Parathyroid adenoma (tissue), 2 donors: ENCODE results near the gene GRIN2A.
"Not testable (repeated sequence)": the region's sequence is repeated elsewhere in the genome, so short reads cannot be mapped to it uniquely, and the experiment has no call there.

ENCODE experiments used
- H2AFZ ChIP-seq: fragments of 300-600 bp; sonication (generic); one replicate; pipeline ENCODE4 v1.7.0; 2017; ENCODE audit warnings: antibody characterized with exemption, mild to moderate bottlenecking
- H3K27ac ChIP-seq: fragments of 300-600 bp; sonication (generic); one replicate; pipeline ENCODE4 v1.7.0; 2017
- H3K27me3 ChIP-seq: fragments of 300-600 bp; sonication (generic); one replicate; pipeline ENCODE4 v1.7.0; 2017; ENCODE audit warnings: low read length; ENCODE audit not compliant: control insufficient read depth, insufficient read depth
- H3K36me3 ChIP-seq: fragments of 300-600 bp; sonication (generic); one replicate; pipeline ENCODE4 v1.7.0; 2017; ENCODE audit warnings: low read length; ENCODE audit not compliant: control insufficient read depth, insufficient read depth
- H3K4me1 ChIP-seq: fragments of 300-600 bp; sonication (generic); one replicate; pipeline ENCODE4 v1.7.0; 2017; ENCODE audit warnings: control low read depth
- H3K4me2 ChIP-seq: fragments of 300-600 bp; sonication (generic); one replicate; pipeline ENCODE4 v1.7.0; 2017; ENCODE audit warnings: low read length
- H3K4me3 ChIP-seq: fragments of 300-600 bp; sonication (generic); one replicate; pipeline ENCODE4 v1.7.0; 2017; ENCODE audit warnings: low read depth, low read length
- H3K79me2 ChIP-seq: fragments of 300-600 bp; sonication (generic); one replicate; pipeline ENCODE4 v1.7.0; 2017; ENCODE audit warnings: control low read depth
- H3K9ac ChIP-seq: fragments of 300-600 bp; sonication (generic); one replicate; pipeline ENCODE4 v1.7.0; 2017; ENCODE audit warnings: mild to moderate bottlenecking
- H3K9me3 ChIP-seq: fragments of 300-600 bp; sonication (generic); one replicate; pipeline ENCODE4 v1.7.0; 2017; ENCODE audit warnings: low read length; ENCODE audit not compliant: control insufficient read depth
- TF ChIP-seq, protein P1 (sequence below): fragments of 300-600 bp; sonication (generic); IDR thresholded peaks from one replicate; pipeline ENCODE4 v1.7.0; 2017; ENCODE audit warnings: antibody characterized with exemption, mild to moderate bottlenecking
- donor health status: primary hyperparathyroidism.

The GRIN2A gene

DNA sequence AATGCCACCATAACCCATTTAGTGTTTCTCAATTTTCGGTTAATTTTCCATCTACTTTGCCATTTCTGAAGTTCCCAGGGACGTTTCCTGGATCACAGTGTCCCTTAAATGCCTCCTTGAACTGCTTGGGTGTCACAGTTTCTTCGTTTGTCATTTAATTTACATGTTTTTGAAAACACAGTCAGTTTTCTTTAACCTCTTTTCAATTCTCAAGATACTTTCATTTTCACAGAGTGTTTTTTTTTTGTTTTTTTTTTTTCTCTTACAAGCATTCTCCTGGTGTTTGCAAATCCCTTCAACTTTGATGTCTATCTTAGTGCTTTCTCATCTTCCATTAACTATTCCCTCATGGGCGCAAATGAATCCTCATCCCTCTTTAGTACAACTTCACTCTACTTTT lies 283.7 kb downstream of the GRIN2A start:
- Histone ChIP-seq H3K9me3 (no peaks in the 10 kb centered on the region), H3K36me3 (no peaks in the 10 kb centered on the region), H3K9ac (no peak overlapping the region), H3K27me3 (no peaks in the 10 kb centered on the region), H3K4me1 (no peaks in the 10 kb centered on the region), H3K4me2 (no peak overlapping the region), H2AFZ (no peak overlapping the region), H3K79me2 (no peaks in the 10 kb centered on the region), H3K4me3 (no peak overlapping the region), H3K27ac (no peak overlapping the region)
- TF ChIP-seq, protein P1, sequence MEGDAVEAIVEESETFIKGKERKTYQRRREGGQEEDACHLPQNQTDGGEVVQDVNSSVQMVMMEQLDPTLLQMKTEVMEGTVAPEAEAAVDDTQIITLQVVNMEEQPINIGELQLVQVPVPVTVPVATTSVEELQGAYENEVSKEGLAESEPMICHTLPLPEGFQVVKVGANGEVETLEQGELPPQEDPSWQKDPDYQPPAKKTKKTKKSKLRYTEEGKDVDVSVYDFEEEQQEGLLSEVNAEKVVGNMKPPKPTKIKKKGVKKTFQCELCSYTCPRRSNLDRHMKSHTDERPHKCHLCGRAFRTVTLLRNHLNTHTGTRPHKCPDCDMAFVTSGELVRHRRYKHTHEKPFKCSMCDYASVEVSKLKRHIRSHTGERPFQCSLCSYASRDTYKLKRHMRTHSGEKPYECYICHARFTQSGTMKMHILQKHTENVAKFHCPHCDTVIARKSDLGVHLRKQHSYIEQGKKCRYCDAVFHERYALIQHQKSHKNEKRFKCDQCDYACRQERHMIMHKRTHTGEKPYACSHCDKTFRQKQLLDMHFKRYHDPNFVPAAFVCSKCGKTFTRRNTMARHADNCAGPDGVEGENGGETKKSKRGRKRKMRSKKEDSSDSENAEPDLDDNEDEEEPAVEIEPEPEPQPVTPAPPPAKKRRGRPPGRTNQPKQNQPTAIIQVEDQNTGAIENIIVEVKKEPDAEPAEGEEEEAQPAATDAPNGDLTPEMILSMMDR, result no peak

DNA sequence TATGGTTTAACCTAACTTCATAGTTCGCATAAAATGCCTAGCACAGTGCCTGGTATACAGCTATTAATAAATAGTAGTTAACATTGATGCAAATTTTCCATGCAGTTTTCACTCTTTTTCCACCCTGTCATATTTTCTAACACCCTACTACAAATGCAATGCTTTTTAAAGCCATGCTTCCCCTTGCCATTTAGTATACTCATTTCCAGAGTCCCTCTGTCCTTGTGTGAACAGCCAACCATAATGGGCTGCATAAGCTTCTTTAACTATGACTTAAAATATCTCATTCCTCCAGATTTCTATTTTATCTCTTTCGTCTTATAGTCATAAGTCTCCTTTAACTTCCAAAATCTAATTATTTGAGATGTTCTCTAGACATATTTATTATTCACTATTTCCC lies 284.1 kb downstream of the GRIN2A start:
- no peaks in the 10 kb centered on the region for H3K27me3 ChIP-seq
- H3K4me3 ChIP-seq, result no peak overlapping the region
- no peak overlapping the region for H3K4me2 ChIP-seq
- no peak overlapping the region for H3K9ac ChIP-seq
- no peaks in the 10 kb centered on the region for H3K79me2 ChIP-seq
- no peak overlapping the region for H2AFZ ChIP-seq
- TF ChIP-seq, protein P1, result no peak
- H3K27ac ChIP-seq, result no peak overlapping the region
- H3K9me3 ChIP-seq, result no peaks in the 10 kb centered on the region
- H3K4me1 ChIP-seq, result no peaks in the 10 kb centered on the region
- no peaks in the 10 kb centered on the region for H3K36me3 ChIP-seq

GRCh38 chr16:9895817-9896216 lies 286.4 kb downstream of the GRIN2A start:
- no peak overlapping the region for H3K9ac ChIP-seq
- H2AFZ ChIP-seq, result no peak overlapping the region
- TF ChIP-seq, protein P1, result no peak
- no peaks in the 10 kb centered on the region for H3K36me3 ChIP-seq
- no peaks in the 10 kb centered on the region for H3K79me2 ChIP-seq
- H3K4me2 ChIP-seq, result no peak overlapping the region
- no peak overlapping the region for H3K4me3 ChIP-seq
- H3K9me3 ChIP-seq, result no peaks in the 10 kb centered on the region
- H3K27ac ChIP-seq, result no peak overlapping the region
- H3K27me3 ChIP-seq, result no peaks in the 10 kb centered on the region
- H3K4me1 ChIP-seq, result no peaks in the 10 kb centered on the region

DNA sequence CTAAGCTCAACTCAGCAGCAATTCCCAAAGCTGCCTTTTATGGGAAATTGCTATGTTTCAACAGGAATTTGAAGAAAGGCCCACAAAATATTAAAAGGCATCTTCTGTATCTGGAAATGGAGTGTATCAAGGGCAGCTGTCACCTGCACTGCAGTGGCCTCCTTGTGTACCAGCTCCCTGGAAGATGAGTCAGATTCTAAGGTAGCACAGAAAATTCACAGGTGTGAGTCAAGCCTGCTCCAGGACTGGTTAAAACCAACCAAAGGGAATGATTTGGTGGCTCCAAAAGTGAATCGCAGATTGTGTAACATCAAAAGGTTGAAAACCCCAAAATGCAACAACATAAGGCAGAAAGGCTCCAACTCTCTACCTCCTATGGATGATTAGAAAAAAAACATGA lies 296.4 kb downstream of the GRIN2A start:
- Histone ChIP-seq H3K4me1 (no peaks in the 10 kb centered on the region), H3K36me3 (no peaks in the 10 kb centered on the region), H3K9ac (no peak overlapping the region), H3K27ac (no peak overlapping the region), H3K27me3 (no peaks in the 10 kb centered on the region), H3K79me2 (no peaks in the 10 kb centered on the region), H3K9me3 (peaks cover 2% of the 10 kb centered on the region), H3K4me3 (no peak overlapping the region), H3K4me2 (no peak overlapping the region), H2AFZ (no peak overlapping the region)
- TF ChIP-seq, protein P1, result no peak

DNA sequence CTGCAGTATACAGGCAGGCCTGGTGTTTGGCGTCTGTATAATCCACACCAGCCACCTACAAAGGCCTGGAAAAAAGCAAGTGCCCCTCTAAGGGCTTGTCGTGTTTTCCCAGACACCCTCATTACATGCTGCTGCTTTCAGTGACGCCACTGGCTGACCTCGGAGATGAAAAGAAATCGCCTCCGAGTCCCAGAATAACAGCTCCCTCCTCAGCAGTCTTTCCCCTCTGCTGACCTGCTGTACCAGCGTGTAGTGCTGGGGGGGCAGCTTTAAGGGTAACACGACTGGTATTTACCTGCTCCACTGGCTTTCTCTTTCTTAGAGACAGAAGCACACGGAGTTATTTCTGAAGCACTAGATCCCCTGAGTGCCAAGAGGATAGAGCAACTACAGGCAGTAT lies 296.8 kb downstream of the GRIN2A start:
- Histone ChIP-seq H3K9me3 (peaks cover 2% of the 10 kb centered on the region), H3K27ac (no peak overlapping the region), H3K36me3 (no peaks in the 10 kb centered on the region), H3K4me3 (no peak overlapping the region), H3K4me1 (no peaks in the 10 kb centered on the region), H3K4me2 (no peak overlapping the region), H3K9ac (no peak overlapping the region), H3K27me3 (no peaks in the 10 kb centered on the region), H3K79me2 (no peaks in the 10 kb centered on the region), H2AFZ (no peak overlapping the region)
- TF ChIP-seq, protein P1, result no peak

DNA sequence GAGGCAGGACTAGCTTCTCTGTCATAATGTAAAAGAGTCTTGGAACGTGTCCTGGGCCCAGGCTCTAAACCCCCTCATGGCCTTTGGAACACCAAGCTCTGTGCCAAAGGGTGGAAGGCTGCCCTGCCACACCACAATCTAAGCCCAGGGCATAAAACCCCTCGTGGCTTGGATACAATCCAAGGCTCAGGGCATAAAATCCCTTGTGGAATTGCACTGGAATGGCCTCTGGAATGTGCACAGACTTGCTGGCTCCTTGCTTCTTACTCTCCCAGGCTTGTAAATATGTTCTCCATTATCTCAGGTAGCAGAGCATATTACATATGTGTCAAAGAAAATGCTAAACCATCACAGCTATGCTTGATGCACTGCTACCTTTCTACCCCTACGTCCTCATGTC lies 306.2 kb downstream of the GRIN2A start:
- not testable (repeated sequence) for H3K4me2 ChIP-seq, H2AFZ ChIP-seq, H3K27ac ChIP-seq, H3K36me3 ChIP-seq, H3K79me2 ChIP-seq, H3K4me3 ChIP-seq, H3K9me3 ChIP-seq, H3K9ac ChIP-seq, H3K4me1 ChIP-seq, H3K27me3 ChIP-seq
